Ovary (tissue), 3 donors: Measurements from ENCODE around the gene BIN1.

Experiments
- CTCF ChIP-seq, 3 donors: fragments of 450-650 bp in 2 of 3; fragments of 200-600 bp in 1 of 3; IDR thresholded peaks; one replicate each; pipeline versions ENCODE4 v1.5.1 to v1.8.0; 2016 to 2022; ENCODE audit warnings: antibody characterized with exemption in 3 of 3, mild to moderate bottlenecking in 1 of 3
- EP300 ChIP-seq: sonication (generic); formaldehyde crosslinking; IDR thresholded peaks from one replicate; pipeline ENCODE4 v1.6.1; 2017; ENCODE audit warnings: antibody characterized with exemption
- POLR2A ChIP-seq: fragments of 450-650 bp; IDR thresholded peaks from one replicate; pipeline ENCODE4 v1.6.1; 2017; ENCODE audit warnings: antibody characterized with exemption, mild to moderate bottlenecking, moderate library complexity
- donor health status: DM: no; HTN: no; CAD: no.

- TF ChIP-seq CTCF (IDR thresholded peaks at IDR 0.05) (no peak), POLR2A (no peak), EP300 (no peak)
Observed at GRCh38 chr2:127054604-127054930, 52.4 kb downstream of the BIN1 start.
